Measurements from ENCODE around the gene TRMT10A. TPM values are rescaled to one million over a fixed set of nuclear protein-coding genes. Genes with fewer than 3 reads are reported as not detected.
A peak's percentile ranks its signal among the peaks of the same experiment; 100 is the strongest.

TRMT10A gene
- total RNA-seq, 2 donors from 2014 or later: 7.2 to 8.0 TPM

DNA sequence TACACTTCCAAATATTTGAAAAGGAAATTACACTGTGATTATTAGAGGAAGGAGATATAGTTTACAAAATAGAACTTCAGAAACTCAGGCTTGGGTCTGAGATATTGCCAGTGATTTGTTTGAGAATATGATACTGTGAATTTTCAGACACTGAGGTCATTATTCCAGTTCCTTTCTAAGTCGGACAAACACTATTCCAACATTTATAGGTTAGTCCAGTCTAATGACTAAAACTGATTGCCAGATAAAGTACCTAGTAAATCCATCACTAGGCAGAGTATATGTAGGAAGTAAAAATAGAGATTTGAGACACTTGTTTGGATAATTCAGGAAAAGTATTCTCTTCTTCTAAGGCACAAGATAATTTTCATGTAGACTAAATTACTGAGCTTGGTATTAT is 24.0 kb upstream of the TRMT10A start:
- no peak overlapping the region for H3K4me3 ChIP-seq

DNA sequence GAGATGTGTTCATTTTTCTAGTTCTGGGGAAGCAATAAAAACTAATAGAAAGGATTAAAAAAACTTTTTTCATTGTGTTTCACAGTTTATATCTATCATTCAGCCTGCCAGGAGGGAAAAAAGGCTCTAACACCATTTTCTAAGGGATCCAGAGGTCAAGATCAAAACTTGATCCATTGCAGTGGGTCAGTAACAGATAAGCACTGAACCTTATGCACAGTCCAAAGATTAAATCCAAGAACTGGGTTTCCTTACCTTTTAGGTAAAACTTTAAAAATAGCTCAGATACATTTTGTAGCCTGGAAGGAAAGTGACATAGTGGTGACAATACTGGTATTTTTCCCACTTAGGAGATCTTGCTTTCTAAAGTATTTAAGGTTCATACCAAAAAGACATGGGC is 23.5 kb upstream of the TRMT10A start:
- no peaks in the 10 kb centered on the region for H3K9me3 ChIP-seq
- no peak for DNase-seq (ENCODE audit: low spot score)
- intact Hi-C loops (cut with DNase I): no loop called here
- H3K27me3 ChIP-seq (replicated peaks; ENCODE audit: insufficient read depth): no peaks in the 10 kb centered on the region
- peak overlapping the region in 1 of 2 donors; percentile 3 for H3K27ac ChIP-seq
- H3K4me1 ChIP-seq (replicated peaks): no peaks in the 10 kb centered on the region
- TF ChIP-seq POLR2AphosphoS5 (IDR thresholded peaks at IDR 0.05): no peak
- TF ChIP-seq, protein P1, sequence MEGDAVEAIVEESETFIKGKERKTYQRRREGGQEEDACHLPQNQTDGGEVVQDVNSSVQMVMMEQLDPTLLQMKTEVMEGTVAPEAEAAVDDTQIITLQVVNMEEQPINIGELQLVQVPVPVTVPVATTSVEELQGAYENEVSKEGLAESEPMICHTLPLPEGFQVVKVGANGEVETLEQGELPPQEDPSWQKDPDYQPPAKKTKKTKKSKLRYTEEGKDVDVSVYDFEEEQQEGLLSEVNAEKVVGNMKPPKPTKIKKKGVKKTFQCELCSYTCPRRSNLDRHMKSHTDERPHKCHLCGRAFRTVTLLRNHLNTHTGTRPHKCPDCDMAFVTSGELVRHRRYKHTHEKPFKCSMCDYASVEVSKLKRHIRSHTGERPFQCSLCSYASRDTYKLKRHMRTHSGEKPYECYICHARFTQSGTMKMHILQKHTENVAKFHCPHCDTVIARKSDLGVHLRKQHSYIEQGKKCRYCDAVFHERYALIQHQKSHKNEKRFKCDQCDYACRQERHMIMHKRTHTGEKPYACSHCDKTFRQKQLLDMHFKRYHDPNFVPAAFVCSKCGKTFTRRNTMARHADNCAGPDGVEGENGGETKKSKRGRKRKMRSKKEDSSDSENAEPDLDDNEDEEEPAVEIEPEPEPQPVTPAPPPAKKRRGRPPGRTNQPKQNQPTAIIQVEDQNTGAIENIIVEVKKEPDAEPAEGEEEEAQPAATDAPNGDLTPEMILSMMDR (IDR thresholded peaks at IDR 0.05): no peak
- TF ChIP-seq POLR2A (IDR thresholded peaks at IDR 0.05): no peak
- H3K4me3 ChIP-seq: no peak overlapping the region
- H3K36me3 ChIP-seq: no peaks in the 10 kb centered on the region

More for the DNA sequence above, 24.0 kb upstream of the TRMT10A start:
- TF ChIP-seq, protein P1 (IDR thresholded peaks at IDR 0.05): no peak
- TF ChIP-seq POLR2AphosphoS5 (IDR thresholded peaks at IDR 0.05) (no peak), POLR2A (IDR thresholded peaks at IDR 0.05) (no peak)
- Histone ChIP-seq H3K27ac (no peak overlapping the region), H3K4me1 (replicated peaks) (no peaks in the 10 kb centered on the region), H3K36me3 (no peaks in the 10 kb centered on the region), H3K9me3 (no peaks in the 10 kb centered on the region), H3K27me3 (replicated peaks; ENCODE audit: insufficient read depth) (no peaks in the 10 kb centered on the region)
- intact Hi-C loops (cut with DNase I): no loop called here
- DNase-seq (ENCODE audit: low spot score): no peak
- WGBS: 10% methylated on average over 1 of the region's 1 CpG

DNA sequence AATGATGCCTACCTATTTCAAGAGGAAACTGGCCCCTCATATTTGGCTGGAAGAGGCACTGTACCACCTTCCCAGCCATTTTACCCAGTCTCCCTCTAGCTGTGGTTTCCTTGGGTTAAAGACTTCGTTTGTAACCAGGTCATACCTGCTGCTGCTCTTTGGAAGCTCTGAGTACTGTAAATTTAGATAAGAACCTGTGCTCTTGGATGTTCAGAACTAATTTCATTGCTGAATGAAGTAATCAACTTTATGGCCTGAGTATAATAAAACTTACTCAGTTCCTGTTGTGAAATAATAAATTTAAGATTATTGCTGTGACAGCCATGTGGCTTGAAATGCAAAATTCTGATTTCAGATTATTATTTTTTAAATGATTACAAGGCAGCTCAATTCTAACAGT is 23.0 kb upstream of the TRMT10A start:
- intact Hi-C loops (cut with DNase I): no loop called here
- TF ChIP-seq POLR2AphosphoS5 (IDR thresholded peaks at IDR 0.05): no peak
- TF ChIP-seq POLR2A (IDR thresholded peaks at IDR 0.05): no peak
- TF ChIP-seq, protein P1 (IDR thresholded peaks at IDR 0.05): no peak
- 11% methylated on average over 1 of the region's 1 CpG for WGBS

DNA sequence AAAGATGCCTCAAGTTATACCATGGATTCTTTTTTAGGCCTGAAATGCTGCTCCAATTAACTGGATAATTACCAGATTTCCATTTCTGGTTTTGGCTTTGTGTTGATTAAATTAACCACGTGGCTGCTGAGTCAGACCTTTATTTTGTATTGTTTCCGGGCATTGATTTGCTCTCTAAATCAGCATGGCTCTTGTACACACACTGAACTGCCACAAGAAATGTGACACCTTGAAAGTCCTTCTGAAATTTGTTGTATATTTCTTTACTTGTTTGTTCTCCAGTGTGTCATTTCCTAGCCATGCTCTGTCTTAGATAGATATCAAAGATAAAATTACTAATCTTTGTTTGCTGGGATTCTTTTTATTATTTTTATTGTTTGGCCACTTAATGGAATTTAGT is 22.5 kb upstream of the TRMT10A start:
- WGBS: 45% methylated on average over 2 of the region's 2 CpGs
- no peak for DNase-seq (ENCODE audit: low spot score)
- no peaks in the 10 kb centered on the region for H3K27me3 ChIP-seq (replicated peaks; ENCODE audit: insufficient read depth)
- no peaks in the 10 kb centered on the region for H3K9me3 ChIP-seq
- no peak for TF ChIP-seq POLR2A (IDR thresholded peaks at IDR 0.05)
- H3K27ac ChIP-seq: no peak overlapping the region
- intact Hi-C loops (cut with DNase I): no loop called here
- H3K36me3 ChIP-seq: no peaks in the 10 kb centered on the region
- no peaks in the 10 kb centered on the region for H3K4me1 ChIP-seq (replicated peaks)
- H3K4me3 ChIP-seq: no peak overlapping the region

More for the DNA sequence above, 23.0 kb upstream of the TRMT10A start:
- Histone ChIP-seq H3K4me1 (replicated peaks) (no peaks in the 10 kb centered on the region), H3K9me3 (no peaks in the 10 kb centered on the region), H3K27me3 (replicated peaks; ENCODE audit: insufficient read depth) (no peaks in the 10 kb centered on the region), H3K27ac (peak overlapping the region in 1 of 2 donors; percentile 3), H3K36me3 (no peaks in the 10 kb centered on the region), H3K4me3 (no peak overlapping the region)
- DNase-seq (ENCODE audit: low spot score): no peak

DNA sequence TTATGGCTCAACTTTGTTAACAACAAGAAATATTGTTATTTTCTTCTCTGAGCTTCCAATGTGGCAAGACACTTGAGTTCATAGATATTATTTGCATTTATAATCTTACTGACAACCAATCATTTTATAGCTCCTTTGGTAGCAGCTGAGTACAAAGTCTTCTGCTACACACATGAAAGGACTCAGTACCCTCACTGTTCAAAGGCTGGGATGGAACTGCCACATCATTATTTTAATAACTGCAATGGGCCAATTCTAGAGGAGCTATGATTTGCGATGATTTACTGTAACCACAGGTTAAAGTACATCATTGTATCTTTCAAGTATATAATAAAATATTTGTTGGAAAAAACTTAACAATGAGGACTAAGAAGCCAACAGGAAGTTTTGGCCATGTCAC is 21.7 kb upstream of the TRMT10A start:
- no peak for DNase-seq (ENCODE audit: low spot score)
- Histone ChIP-seq H3K9me3 (no peaks in the 10 kb centered on the region), H3K27ac (no peak overlapping the region), H3K36me3 (no peaks in the 10 kb centered on the region), H3K4me1 (replicated peaks) (no peaks in the 10 kb centered on the region), H3K27me3 (replicated peaks; ENCODE audit: insufficient read depth) (no peaks in the 10 kb centered on the region), H3K4me3 (no peak overlapping the region)
- intact Hi-C loops (cut with DNase I): no loop called here
- 91% methylated on average over 1 of the region's 1 CpG for WGBS
- TF ChIP-seq, protein P1 (IDR thresholded peaks at IDR 0.05): no peak
- TF ChIP-seq POLR2A (IDR thresholded peaks at IDR 0.05) (no peak), POLR2AphosphoS5 (IDR thresholded peaks at IDR 0.05) (no peak)

Data from prostate gland (tissue), 2 donors.